Measurements from ENCODE around the gene ASB4. TPM values are rescaled to one million over a fixed set of nuclear protein-coding genes. Genes with fewer than 3 reads are reported as not detected.

Gene ASB4
- total RNA-seq, 1 donor from 2014 or later: not detected

DNA sequence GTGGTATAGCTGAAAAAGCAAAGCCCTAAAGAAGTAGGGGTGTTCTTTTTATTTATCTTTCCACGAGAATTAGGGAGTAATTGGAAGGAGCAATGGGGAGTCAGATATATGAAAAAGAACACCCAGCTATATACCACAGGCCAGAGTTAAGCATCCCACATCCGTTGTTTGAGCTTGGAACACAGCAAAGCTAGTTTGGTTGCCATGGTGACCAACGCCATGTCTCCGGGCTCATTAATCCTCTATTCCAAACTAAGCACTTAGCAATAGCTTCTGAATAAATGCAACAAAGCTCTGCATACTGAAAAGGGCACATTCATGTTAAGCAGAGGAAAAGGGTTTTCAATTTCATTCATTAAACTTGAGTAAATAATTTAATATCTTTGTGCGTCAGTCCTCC lies 23.5 kb downstream of the ASB4 start:
- DNase-seq (ENCODE audit: low spot score): peak; percentile 40
- Mint-ChIP-seq H3K27ac (ENCODE audit: unreplicated experiment) (no peak overlapping the region), H3K27me3 (ENCODE audit: unreplicated experiment) (peaks cover 1% of the 10 kb centered on the region), H3K4me1 (ENCODE audit: unreplicated experiment) (no peaks in the 10 kb centered on the region), H3K9me3 (ENCODE audit: unreplicated experiment) (no peaks in the 10 kb centered on the region), H3K4me3 (ENCODE audit: unreplicated experiment) (no peak overlapping the region), H3K36me3 (ENCODE audit: low read depth, unreplicated experiment) (no peaks in the 10 kb centered on the region)
- TF ChIP-seq, protein P1, sequence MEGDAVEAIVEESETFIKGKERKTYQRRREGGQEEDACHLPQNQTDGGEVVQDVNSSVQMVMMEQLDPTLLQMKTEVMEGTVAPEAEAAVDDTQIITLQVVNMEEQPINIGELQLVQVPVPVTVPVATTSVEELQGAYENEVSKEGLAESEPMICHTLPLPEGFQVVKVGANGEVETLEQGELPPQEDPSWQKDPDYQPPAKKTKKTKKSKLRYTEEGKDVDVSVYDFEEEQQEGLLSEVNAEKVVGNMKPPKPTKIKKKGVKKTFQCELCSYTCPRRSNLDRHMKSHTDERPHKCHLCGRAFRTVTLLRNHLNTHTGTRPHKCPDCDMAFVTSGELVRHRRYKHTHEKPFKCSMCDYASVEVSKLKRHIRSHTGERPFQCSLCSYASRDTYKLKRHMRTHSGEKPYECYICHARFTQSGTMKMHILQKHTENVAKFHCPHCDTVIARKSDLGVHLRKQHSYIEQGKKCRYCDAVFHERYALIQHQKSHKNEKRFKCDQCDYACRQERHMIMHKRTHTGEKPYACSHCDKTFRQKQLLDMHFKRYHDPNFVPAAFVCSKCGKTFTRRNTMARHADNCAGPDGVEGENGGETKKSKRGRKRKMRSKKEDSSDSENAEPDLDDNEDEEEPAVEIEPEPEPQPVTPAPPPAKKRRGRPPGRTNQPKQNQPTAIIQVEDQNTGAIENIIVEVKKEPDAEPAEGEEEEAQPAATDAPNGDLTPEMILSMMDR (IDR thresholded peaks at IDR 0.05; ENCODE audit: unreplicated experiment): no peak

DNA sequence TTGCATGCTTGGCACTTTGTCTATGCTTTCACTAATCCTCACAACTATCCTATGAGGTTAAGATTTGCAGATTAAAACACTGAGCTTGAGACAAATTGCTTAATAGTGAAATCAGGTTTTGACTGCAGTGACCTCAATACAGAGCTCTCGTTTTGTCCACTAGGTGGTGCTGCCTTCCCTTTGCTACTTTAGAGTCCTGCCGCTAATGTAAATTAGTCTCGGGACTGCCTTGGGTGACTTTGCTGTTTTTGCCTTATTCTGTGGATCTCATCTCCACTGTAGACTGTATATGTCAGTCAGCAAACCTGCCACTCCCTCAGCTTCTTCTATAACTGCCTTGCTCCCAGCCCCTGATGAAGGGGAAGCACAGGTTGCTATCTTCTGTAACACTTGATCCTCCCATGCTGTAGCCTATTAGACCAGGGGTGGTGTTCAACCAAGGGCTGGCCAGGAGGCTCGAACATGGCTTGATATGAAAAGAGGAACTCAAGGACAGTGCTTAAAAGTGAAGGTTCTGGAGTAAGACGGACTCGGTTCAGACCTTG lies 26.0 kb downstream of the ASB4 start:
- peak; percentile 69 for DNase-seq (ENCODE audit: low spot score)
- TF ChIP-seq, protein P1 (IDR thresholded peaks at IDR 0.05; ENCODE audit: unreplicated experiment): peak; percentile 78
- H3K36me3 Mint-ChIP-seq (ENCODE audit: low read depth, unreplicated experiment): no peaks in the 10 kb centered on the region
- H3K4me1 Mint-ChIP-seq (ENCODE audit: unreplicated experiment): no peaks in the 10 kb centered on the region
- peaks cover 1% of the 10 kb centered on the region for H3K27me3 Mint-ChIP-seq (ENCODE audit: unreplicated experiment)
- no peak overlapping the region for H3K4me3 Mint-ChIP-seq (ENCODE audit: unreplicated experiment)
- H3K27ac Mint-ChIP-seq (ENCODE audit: unreplicated experiment): no peak overlapping the region
- H3K9me3 Mint-ChIP-seq (ENCODE audit: unreplicated experiment): no peaks in the 10 kb centered on the region

DNA sequence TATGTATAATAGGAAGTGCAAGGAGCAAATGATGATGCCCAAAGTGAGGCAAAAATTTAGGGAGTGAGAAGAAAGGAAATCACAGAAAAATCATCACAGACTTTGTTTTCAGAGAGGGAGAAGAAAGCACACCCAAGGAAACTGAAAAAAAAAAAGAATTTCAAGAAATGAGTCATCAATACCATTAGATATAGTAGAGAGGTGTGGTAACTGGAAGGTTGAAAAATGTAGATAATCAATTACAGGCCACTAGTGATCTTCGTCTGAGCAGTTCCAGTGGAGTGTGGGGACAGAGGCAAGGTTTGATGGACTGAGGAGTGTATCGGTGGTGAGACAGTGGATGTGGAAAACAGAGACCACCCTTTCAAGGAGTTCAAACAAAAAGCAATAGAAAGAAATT lies 31.7 kb downstream of the ASB4 start:
- DNase-seq (ENCODE audit: low spot score): no peak
- peaks cover under 1% of the 10 kb centered on the region for H3K4me1 Mint-ChIP-seq (ENCODE audit: unreplicated experiment)
- H3K4me3 Mint-ChIP-seq (ENCODE audit: unreplicated experiment): no peak overlapping the region
- peaks cover 1% of the 10 kb centered on the region for H3K27me3 Mint-ChIP-seq (ENCODE audit: unreplicated experiment)
- no peaks in the 10 kb centered on the region for H3K9me3 Mint-ChIP-seq (ENCODE audit: unreplicated experiment)
- H3K36me3 Mint-ChIP-seq (ENCODE audit: low read depth, unreplicated experiment): no peaks in the 10 kb centered on the region
- no peak overlapping the region for H3K27ac Mint-ChIP-seq (ENCODE audit: unreplicated experiment)
- TF ChIP-seq, protein P1 (IDR thresholded peaks at IDR 0.05; ENCODE audit: unreplicated experiment): no peak

DNA sequence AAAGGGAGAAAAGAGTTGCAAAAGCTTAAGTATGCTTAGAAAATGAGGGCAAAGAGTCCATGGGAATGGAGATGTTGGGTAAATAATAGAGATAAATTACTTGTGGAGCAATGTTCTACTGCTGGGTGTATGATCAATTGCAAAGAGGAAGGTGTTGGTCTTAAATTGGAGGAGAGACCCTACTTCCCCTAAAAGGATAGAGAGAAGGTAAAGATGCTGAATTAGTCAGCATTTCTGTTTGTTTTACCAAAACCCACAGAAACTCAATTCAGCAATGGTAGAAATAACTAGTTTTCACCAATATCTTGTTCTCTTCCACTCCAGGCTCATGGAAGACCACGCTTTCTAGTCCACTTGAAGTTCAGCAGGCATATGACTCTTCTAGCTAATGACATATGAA lies 32.1 kb downstream of the ASB4 start:
- Mint-ChIP-seq H3K27me3 (ENCODE audit: unreplicated experiment) (peaks cover 1% of the 10 kb centered on the region), H3K4me3 (ENCODE audit: unreplicated experiment) (no peak overlapping the region), H3K4me1 (ENCODE audit: unreplicated experiment) (peaks cover 2% of the 10 kb centered on the region), H3K9me3 (ENCODE audit: unreplicated experiment) (no peaks in the 10 kb centered on the region), H3K36me3 (ENCODE audit: low read depth, unreplicated experiment) (no peaks in the 10 kb centered on the region), H3K27ac (ENCODE audit: unreplicated experiment) (no peak overlapping the region)
- DNase-seq (ENCODE audit: low spot score): no peak
- TF ChIP-seq, protein P1 (IDR thresholded peaks at IDR 0.05; ENCODE audit: unreplicated experiment): no peak

DNA sequence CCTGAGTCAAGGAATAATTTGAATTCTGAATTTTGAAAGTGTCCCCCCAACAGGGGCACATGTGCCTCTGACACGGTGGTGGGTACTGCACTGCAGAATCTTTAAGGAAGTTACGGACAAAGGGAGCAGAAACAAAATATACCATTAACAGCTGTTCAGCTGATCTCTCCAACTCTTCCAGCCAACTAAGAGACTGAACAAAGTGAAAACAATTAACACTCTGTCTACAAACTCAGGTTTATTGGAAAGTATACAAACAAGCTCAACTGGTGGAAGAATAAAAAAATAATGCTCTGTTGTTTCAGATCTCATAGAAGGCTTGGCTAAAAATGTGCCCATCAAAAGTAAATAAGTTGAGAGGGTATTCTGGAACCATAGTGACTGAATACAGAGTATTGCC lies 34.4 kb downstream of the ASB4 start:
- H3K4me1 Mint-ChIP-seq (ENCODE audit: unreplicated experiment): peaks cover 2% of the 10 kb centered on the region
- no peak overlapping the region for H3K4me3 Mint-ChIP-seq (ENCODE audit: unreplicated experiment)
- no peaks in the 10 kb centered on the region for H3K9me3 Mint-ChIP-seq (ENCODE audit: unreplicated experiment)
- no peaks in the 10 kb centered on the region for H3K27me3 Mint-ChIP-seq (ENCODE audit: unreplicated experiment)
- no peaks in the 10 kb centered on the region for H3K36me3 Mint-ChIP-seq (ENCODE audit: low read depth, unreplicated experiment)
- DNase-seq (ENCODE audit: low spot score): no peak
- no peak overlapping the region for H3K27ac Mint-ChIP-seq (ENCODE audit: unreplicated experiment)
- TF ChIP-seq, protein P1 (IDR thresholded peaks at IDR 0.05; ENCODE audit: unreplicated experiment): no peak

Measured in endothelial cell (in vitro differentiated cells).